AG10803 (cell line): ENCODE measurements around the gene NLRP3.
"Not testable (repeated sequence)": the region's sequence is repeated elsewhere in the genome, so short reads cannot be mapped to it uniquely, and the experiment has no call there.

Experiments used
- DNase-seq: peaks from one replicate; pipeline ENCODE4 v3.0.0; 2010; ENCODE audit warnings: low read depth
- H3K4me3 ChIP-seq: 2 replicates; pipeline ENCODE4 v1.5.1; 2011; ENCODE audit warnings: mild to moderate bottlenecking, low read length, control low read depth
- CTCF ChIP-seq: conservative IDR thresholded peaks from 2 replicates; pipeline ENCODE4 v1.5.1; 2011; ENCODE audit warnings: mild to moderate bottlenecking, low read length, control low read depth, inconsistent platforms

Gene NLRP3

GRCh38 chr1:247471445-247472016 is 55.6 kb downstream of the NLRP3 start:
- DNase-seq, result no peak
- no peak for TF ChIP-seq CTCF
- no peak overlapping the region for H3K4me3 ChIP-seq

- no peak for DNase-seq
- no peak overlapping the region for H3K4me3 ChIP-seq
- no peak for TF ChIP-seq CTCF
These were observed 56.1 kb downstream of the NLRP3 start for GRCh38 chr1:247472035-247472434.

- no peak for DNase-seq
- no peak for TF ChIP-seq CTCF
- H3K4me3 ChIP-seq, result no peak overlapping the region
These were observed 58.4 kb downstream of the NLRP3 start for GRCh38 chr1:247474367-247474766.

GRCh38 chr1:247475793-247476192 is 59.8 kb downstream of the NLRP3 start:
- H3K4me3 ChIP-seq, result no peak overlapping the region
- DNase-seq, result no peak
- no peak for TF ChIP-seq CTCF

GRCh38 chr1:247476328-247477058 is 60.5 kb downstream of the NLRP3 start:
- H3K4me3 ChIP-seq, DNase-seq: not testable (repeated sequence)

GRCh38 chr1:247482747-247483146 is 66.8 kb downstream of the NLRP3 start:
- DNase-seq, result no peak
- H3K4me3 ChIP-seq, result no peak overlapping the region
- TF ChIP-seq CTCF, result no peak

GRCh38 chr1:247487057-247487456 is 71.1 kb downstream of the NLRP3 start:
- DNase-seq, result peak; percentile 19
- no peak overlapping the region for H3K4me3 ChIP-seq
- peak; percentile 41 for TF ChIP-seq CTCF

- no peak for DNase-seq
- TF ChIP-seq CTCF, result no peak
- no peak overlapping the region for H3K4me3 ChIP-seq
These were observed 75.4 kb downstream of the NLRP3 start for GRCh38 chr1:247491328-247491727.
